NCI-H446 treated with DMSO at 0.1 percent for 48 hours (cell line): ENCODE data around the gene ARPC4.
"Not testable (repeated sequence)": the region's sequence is repeated elsewhere in the genome, so short reads cannot be mapped to it uniquely, and the experiment has no call there.

Experiments used
- DNase-seq: peaks from one replicate; lab custom pipeline; 2025; lab: John Stamatoyannopoulos, UW

Gene ARPC4

DNA sequence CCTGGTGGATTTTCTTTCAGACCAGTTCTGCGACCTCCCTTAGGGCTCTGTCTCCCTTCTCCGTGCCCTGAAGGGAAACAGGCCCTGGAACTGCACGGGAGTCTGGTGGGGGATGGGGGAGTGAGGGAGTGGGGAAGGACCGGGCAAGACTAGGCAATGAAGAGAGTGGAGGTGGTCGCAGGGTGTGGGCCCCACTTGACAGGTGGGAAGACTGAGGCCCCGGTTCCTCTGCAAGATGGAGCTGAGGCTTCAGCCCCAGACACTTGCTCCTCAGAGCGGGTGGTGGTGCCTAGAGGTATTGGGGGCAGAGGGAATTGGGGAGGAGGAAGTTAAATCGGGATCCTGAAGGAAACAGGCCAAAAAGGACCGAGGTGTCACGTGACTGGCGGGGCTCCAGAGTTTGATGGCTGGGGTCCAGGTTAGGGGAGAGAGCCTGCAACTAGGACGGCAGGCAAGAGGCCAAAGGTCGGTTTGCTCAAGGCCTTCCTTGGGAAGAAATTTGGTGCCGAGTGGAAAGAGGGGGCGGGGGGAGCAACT is 22.5 kb upstream of the ARPC4 start:
- DNase-seq: no peak

DNA sequence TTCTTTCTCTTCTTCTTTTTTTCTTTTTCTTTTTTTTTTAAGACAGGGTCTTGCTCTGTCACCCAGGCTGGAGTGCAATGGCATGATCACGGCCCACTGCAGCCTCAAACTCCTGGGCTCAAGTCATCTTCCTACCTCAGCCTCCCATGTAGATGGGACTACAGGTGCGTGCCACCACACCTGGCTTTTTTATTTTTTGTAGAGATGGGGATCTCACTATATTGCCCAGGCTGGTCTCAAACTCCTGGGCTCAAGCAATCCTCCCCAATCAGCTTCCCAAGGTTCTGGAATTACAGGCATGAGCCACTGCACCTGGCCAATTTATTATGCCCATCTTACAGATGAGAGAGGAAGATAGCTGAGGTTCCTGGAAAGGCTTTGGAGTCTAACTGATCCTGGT is 21.9 kb upstream of the ARPC4 start:
- not testable (repeated sequence) for DNase-seq

DNA sequence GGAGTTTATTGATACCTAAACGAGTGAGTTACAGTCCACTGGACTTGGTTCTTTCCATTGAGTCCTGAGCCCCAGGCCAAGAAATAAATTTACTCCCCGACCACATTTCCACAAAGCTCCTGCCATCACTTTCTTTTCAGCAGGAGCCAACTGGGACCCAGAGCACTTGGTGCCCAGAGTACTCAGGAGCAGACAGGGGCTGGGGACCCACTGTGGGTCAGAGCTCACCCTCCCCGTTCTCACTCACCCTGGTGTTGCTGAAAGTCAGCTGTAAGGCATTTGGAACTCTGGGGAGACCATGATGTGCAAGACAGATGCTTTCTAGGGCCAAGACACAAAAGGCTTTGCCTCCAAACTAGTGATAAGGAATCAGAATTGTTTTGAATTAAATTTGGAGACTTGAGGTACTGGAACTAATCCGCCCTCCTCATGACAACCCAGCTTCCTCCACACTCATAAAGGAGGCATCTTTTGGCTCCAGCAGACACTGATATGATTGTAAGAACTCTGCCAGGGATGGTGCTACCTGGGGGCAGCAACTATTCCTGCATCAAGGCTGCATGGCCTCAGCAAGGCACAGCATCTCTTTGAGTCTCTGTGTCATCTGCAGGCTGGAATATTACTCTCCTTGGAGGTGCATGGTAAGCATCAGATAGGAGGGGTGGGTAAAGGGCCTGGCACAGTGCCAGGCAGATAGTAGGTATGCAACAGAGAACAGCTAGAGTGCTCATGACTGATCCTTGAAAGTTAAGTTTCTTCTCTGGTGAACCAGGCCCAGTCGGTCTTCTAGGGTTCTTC is 15.8 kb upstream of the ARPC4 start:
- no peak for DNase-seq

DNA sequence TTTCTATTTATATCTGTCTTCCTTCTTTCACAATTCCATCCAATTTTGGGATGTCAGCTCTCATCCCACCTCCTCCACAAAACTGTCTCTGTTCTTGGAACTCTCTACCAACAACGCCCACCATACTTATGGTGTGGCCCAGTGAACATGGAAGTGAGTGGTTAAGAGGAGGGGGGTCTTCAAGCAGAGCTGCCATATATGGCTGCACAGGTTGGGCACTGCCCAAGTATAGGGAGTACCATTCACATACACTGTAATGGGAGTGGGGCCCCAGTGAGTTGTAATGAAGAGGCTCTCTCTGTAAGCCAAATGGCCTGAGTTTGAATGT is 15.2 kb upstream of the ARPC4 start:
- DNase-seq: no peak

DNA sequence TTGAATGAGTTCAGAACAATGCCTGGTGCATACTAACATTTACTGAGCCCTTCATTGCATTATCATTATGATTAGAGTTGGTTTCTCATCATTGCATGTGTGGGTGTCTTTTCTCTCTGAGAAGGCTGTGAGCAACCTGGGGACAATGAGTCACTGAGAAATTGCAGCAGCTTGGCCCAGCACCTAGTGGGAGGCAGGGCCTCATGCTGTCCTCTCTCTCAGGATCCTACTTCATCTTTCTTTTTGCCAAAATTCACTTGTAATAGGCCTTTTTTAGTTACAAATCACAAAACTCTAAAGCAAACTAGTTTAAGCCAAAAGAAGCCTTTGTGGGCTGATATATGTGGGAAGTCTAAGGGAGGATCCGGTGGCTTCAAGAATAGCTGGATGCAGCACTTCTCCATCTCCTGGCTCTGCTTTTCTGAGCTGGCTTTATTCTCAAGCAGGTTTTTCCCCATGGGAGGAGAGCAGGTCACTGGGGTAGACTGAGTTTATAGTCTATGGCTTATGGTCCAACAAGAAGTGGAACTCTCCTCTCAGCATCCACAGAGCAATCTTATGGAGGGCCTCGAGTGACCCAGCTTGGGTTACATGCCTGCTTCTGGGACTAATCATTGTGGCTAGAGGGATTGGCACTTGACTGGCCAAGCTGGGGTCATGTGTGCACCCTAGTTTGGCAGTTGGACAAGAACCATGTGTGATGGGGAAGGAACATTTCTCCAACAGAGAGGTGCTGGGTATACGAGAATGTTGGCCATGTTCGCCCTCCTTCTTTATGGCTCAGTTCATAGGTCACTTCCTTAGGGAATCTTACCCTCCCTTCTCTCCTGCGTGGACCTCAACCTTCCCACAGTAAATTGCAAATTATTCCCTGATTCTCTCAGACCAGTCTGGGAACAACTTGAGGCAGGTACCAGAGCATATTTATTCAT is 14.5 kb upstream of the ARPC4 start:
- DNase-seq: no peak

DNA sequence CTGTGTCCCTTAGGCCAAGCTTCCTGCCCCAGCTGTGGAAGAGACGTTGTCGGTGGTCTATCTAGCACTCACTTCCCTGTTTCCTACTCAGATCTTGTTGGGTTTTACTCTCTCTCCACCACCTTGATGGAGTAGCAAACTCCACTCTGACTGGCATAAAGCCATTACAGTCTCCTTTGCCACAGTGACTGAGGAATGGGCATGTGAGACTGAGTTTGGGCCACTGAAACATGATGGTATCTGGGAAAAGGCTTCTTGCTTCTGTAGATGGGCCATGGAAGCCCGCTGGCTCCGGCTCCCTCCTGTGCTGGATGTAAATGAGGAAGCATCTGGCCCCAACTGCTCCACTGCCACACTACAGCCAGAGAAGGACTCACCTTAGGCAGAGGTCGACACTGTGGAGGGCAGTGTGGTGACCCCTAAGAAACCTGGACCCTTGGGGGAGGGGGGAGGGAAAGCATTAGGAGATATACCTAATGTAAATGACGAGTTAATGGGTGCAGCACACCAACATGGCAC is 13.7 kb upstream of the ARPC4 start:
- no peak for DNase-seq

DNA sequence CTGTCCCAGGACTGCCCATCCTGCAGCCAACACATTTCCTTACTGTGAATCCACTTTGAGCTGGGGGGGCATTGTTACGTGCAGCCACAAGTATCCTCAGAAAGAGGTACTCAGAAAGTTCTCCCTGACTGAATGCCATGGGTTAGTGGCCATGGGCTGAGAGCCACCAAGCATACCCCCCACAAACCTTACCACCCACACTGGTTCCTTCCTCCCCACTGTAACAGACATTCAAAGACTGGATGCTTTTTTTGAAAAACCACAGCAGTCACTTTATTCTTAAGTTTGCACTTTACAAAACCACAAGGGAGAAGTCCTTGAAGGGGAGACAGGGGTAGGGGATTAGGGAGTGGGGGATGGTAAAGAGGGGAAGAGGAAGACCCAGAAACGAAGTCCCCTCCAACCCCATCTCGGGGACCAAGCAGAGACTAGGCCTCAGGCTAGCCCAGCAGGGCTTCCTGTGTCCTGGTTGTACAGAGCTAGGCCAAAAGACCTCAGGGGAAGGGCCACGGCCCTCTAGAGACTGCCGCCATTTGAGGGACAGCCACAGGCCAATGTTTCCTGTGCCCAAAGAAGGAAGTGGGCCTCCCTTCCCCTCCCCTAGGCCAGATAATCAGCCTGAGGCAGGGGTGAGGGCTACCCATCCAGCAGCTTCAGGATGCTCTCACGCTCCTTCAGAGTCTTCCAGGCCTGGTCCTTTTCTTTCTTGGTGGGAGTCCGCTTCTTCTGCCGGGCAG is 13.0 kb upstream of the ARPC4 start:
- DNase-seq: no peak

DNA sequence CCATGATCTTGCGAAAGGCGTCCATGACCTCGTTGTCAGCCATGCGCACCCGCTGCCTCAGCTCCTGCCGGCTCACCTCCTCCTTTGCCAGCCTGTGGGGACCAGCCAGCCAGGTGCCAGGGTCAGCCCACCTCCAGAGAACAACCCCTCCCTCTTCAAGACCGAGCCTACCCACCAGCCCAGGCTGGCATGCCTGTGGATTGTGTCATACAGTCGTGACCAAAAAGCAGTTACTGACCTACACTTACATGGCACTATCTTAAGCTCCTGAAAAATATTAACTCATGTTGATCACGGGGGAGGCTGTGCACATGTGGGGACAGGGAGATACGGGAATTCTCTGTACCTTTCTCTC is 12.4 kb upstream of the ARPC4 start:
- no peak for DNase-seq

DNA sequence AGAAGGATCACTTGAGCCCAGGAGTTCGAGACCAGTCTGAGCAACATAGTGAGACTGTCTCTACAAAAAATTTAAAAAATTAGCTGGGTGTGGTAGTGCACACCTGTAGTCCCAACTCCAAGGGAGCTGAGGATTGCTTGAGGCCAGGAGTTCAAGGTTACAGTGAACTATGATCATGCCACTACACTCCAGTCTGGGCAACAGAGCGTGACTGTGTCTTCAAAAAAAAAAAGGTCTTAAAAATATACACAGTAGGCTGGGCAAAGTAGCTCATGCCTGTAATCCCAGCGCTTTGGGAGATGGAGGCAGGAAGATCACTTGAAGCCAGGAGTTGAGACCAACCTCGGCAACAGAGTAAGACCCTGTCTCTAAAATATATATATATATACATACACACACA is 12.0 kb upstream of the ARPC4 start:
- no peak for DNase-seq

DNA sequence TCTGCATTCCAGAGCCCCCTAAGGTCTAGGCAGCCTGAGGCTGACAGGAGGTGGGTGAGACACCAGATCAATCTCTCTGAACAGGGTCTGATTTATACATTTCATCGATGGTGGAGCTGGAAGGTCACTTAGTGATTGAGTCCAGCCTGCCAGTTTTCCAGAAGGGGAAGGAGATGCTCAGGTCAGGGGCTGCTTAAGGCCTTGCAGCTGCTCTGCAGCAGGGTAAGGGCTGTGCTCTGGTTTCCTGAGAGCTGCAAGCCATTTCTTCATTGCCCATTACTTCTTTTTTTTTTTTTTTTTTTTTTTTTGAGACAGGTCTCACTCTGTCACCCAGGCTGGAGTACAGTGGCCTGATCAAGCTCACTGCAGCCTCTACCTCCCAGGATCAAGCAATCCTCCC is 11.3 kb upstream of the ARPC4 start:
- DNase-seq: no peak

DNA sequence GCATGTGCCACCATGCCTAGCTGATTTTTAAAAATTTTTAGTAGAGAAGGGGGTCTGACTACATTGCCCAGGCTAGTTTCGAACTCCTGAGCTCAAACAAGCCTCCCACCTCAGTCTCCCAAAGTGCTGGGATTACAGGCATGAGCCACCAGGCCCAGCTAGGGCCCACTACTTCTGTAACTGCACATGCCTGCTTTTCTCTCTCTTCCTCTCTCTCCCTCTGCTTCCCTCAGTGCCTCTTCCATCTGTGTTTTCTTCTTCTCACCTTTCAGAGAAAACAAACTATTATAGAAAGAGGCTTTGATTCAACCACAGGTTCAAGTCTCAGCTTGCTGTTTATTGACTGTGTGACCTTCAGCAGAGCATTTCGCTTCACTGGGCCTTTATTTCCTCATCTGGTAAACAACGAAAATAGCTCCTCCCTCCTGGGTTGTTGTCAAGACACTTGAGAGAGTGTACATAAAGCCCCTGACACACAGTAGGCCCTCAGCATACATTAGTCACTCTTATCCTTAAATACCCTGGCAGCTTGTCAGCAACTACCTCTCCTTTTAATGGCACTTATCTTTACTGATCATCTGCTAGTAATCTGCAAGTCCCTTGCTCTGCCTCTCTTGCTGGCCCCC is 10.8 kb upstream of the ARPC4 start:
- DNase-seq: no peak

DNA sequence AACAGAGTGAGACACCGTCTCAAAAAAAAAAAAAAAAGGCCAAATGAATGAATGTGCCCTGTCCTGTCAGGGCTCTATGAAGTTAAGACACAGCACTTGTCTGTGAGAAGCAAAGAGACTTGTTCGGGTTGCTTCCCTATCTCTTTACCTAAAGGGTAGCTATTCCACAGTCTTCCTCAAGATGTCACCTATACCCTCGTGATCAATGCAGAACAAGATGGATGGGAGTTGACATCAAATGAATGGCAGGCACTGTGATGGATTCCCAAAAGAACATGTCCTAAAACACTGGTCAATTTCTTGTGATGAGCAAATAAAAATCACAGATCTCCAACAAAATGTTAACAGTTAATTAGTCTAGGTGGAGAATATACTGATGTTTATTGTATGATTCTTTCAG is 10.1 kb upstream of the ARPC4 start:
- no peak for DNase-seq

DNA sequence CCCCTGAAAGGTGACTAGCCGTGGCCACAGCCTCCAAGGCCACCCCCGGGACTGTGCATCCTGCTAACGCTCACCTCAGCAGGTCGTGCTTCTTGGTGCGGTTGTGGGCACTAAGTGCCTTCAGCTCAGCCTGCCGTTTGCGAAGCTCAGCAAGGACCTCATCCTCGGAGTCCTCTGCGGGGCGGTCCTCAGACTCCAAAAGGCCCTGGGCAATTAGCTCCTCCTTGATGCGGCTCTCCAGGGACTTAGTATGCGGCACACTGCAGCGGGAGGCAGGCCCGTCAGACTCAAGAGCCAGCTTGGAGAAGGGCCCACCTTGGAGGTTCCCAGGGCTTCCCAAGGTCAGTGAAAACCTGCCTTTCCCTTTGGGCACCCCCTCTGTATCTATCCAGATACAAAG is 8.9 kb upstream of the ARPC4 start:
- DNase-seq: no peak

DNA sequence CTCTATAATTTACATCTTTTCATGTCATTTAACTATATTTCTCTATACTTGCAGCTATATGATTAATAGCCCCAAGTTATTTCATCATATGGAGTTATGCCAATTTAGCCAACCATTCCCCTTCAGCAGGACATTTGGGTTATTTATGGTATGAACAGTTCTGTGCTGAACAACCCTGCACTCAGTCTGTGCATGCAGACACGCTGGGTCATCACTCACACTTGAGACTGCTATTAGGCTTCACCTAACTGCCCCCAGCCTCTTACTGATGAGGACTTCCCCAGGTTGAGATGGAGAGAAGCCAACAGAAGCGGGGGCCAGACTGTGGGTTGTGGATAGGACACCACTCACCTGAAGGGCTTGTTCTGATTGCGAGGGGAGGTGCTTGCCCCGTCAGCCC is 7.9 kb upstream of the ARPC4 start:
- no peak for DNase-seq

DNA sequence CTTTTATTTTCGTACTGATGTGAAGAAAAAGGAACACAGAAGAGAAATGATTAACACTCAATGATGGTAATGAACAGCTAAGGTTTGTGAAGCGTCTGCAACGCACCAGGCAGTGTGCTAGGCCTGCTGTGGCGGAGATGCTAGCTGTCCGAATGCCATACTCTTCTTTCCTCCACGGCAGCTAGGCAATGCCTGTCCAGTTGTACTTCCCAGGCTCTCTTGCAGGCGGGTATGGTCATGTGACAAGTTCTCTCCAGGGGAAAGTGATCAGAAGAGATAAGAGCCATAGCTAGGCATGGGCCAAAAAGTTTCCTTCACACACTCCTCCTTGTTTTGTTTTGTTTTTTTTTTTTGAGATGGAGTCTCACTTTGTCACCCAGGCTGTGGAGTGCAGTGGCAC is 7.3 kb upstream of the ARPC4 start:
- DNase-seq: no peak

DNA sequence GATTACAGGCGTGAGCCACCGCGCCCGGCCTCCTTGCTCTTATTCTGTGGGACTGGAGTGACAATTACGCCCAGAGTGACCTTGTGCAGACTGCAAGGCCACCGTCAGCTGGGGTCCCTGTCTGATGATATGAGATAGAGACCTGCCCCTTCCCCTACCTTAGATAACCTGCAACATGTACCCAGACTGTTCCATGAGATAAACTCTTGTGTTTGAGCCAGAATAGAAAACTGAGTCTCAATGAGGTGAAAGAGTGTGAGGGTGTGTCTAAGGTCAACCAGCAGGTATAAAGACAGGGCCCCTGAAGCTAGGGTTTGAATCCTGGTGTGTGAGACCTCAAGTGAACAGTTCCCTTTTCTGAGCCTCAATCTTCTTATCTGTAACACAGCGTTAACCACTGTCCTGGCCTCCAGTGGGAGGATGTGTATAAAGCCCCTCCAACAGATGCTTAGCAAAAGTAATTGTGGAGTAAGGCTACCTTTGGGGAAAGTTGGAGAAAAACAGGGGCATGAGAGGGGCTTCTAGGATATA is 6.6 kb upstream of the ARPC4 start:
- DNase-seq: no peak

DNA sequence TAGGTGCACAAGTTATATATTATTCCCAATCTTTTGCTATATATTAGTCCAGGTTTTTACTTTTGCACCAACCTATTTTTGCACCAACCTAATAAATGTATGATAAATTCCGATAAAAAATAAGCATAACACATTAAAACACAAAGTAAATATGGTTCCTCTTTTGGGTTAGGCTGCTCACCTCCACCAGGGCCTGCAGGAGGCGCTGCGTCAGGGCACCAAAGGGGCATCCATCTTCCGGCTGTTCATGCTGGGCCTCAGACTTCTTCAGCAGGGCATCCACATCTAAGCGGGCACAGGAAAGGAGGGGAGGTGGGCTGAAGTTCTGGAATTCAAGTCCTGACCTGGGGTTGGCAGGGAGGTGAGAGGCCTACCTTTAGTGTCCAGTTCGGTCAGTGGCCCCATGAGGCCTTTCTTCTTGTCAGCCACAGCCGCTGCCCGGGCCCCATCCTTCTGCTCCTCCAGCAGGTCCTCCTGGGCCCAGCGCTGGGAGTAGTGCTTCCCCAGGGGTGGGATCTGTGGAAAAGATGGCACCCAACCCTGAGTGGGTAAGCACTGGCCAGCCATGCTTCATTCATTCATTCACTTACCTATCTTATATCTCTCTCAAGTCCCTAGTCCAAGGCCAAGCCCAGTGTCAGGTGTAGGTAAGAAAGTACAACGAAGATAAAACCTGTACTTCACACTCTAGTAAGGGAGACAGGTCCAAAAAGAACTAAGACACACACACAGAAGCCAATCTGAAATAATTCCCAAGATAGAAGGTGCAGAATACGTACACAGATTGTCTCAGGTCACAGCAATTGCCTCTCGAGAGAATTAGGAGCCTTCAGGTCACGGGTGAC is 5.8 kb upstream of the ARPC4 start:
- no peak for DNase-seq

DNA sequence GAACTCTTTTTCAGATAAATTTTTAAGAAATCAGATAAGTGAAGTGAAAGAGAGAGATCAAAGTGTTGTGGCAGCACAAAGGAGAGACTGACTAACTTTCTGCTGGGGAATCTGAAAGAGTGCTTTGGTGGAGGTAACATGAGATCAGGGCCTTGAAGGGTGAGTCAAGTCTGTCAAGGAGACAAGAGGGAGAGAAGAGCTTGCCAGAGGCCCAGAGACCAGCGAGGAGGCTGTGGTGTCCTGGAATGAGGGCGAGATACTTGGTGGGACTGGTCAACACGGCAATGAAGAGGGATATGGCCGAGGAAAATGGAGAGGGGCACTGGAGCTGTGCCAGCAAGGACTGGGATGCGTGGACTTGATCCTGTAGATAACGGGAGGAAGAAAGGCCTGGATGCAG is 5.2 kb upstream of the ARPC4 start:
- DNase-seq: no peak

DNA sequence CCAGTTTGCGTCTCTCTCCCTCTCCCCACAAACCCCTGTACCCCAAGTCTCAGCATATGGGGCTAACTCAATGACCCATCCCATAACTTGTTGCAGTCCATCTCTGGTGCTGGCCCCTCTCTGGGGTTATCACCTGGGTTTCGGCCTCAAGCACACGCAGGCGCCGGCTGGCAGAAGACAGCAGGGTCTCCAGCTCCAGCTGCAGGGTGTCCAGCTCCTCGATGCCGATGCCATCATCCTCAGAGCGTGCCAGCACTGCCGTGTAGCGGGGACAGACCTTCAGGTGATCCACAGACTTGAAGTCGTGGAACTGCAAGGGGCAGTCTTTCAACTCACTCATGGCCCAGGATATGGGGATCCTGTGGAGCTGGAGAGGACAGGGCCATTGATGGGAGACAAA is 1.8 kb upstream of the ARPC4 start:
- DNase-seq: no peak

DNA sequence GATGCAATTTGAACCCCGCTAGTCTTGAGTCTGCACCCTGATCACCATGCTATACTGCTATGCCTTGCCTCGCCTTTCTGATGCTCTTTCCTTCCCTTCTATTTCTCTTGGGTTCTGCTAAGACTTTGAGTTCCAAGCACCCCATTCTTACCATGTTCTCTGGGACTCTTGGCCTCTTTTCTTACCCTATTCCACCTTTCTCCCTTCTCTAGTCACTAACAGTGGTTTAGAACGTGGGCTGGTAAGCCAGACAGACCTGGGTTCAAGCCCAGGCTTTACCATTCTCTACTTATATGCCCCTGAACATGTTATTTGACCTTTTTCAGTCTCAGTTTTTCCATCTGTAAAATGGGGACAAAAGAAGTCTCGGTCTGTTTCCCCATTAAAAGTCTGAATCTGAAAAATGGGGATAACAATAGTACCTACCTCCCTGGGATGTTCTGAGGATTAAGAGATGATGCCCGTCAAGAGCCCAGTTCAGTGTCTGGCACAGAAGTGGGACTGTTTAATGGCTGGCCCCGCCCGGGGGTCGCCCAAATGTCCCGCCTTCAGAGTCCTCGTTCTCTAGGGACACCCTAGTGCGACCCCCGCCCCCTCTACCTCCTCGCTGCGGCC is 985 bp upstream of the ARPC4 start:
- no peak for DNase-seq
